Astrocyte of the spinal cord (primary cell): ENCODE measurements around the gene GMEB2.
"Not testable (repeated sequence)": the region's sequence is repeated elsewhere in the genome, so short reads cannot be mapped to it uniquely, and the experiment has no call there.

ENCODE experiments used
- DNase-seq: peaks from one replicate; pipeline ENCODE4 v3.0.0; 2011; ENCODE audit warnings: low read depth, low spot score
- H3K4me3 ChIP-seq: 2 replicates; pipeline ENCODE4 v1.5.1; 2011; ENCODE audit warnings: low read depth, mild to moderate bottlenecking, low read length, moderate library complexity
- in situ Hi-C: cut with HindIII; loops from 2 replicates; pipeline ENCODE4 v1.10.0; 2017; ENCODE audit warnings: low sequenced_read_pairs
- TF ChIP-seq, protein P1 (sequence below): IDR thresholded peaks from 2 replicates; pipeline ENCODE4 v1.5.1; 2012; ENCODE audit warnings: low read depth, mild to moderate bottlenecking, low read length, inconsistent platforms

GMEB2 gene

DNA sequence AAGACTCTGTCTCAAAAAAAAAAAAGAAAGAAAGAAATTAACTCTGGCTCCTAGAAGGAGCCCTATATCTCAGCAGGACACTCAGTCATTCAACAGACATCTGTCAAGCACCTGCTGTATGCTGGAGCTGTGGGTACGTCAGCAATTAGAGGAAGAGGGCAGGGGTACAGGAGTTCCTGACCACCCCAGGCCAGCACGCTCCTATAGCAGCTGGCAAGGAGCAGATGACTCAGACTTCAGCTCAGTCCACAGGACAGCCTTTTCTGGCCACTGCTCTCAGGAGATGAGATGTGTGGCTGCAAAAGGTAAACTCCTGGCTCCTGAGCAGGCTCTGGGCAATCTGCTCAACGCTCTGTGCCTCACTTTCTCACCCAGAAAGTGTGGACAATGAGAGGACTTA, 29.6 kb upstream of the GMEB2 start:
- in situ Hi-C loops = no loop called here
- no peak for DNase-seq
- H3K4me3 ChIP-seq = no peak overlapping the region
- TF ChIP-seq, protein P1, sequence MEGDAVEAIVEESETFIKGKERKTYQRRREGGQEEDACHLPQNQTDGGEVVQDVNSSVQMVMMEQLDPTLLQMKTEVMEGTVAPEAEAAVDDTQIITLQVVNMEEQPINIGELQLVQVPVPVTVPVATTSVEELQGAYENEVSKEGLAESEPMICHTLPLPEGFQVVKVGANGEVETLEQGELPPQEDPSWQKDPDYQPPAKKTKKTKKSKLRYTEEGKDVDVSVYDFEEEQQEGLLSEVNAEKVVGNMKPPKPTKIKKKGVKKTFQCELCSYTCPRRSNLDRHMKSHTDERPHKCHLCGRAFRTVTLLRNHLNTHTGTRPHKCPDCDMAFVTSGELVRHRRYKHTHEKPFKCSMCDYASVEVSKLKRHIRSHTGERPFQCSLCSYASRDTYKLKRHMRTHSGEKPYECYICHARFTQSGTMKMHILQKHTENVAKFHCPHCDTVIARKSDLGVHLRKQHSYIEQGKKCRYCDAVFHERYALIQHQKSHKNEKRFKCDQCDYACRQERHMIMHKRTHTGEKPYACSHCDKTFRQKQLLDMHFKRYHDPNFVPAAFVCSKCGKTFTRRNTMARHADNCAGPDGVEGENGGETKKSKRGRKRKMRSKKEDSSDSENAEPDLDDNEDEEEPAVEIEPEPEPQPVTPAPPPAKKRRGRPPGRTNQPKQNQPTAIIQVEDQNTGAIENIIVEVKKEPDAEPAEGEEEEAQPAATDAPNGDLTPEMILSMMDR = no peak

DNA sequence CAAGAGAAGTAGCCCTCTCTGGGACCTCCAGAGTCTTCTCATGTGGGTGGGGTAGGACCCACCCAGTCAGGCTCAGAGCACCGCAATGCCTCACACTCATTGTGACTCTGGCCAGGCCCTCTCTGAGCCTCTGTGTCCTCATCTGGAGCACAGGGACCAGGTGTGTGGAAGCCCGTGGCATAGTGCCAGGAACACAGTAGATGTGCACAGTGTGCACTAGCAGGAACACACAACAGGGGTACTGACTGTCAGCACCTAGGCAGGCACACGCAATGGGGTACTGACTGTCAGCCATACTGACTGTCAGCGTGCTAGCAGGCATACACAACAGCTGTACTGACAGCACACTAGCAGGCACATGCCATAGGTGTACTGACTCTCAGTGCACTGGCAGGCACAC, 28.3 kb upstream of the GMEB2 start:
- H3K4me3 ChIP-seq = no peak overlapping the region
- TF ChIP-seq, protein P1 = no peak
- DNase-seq = no peak
- in situ Hi-C loops = no loop called here

DNA sequence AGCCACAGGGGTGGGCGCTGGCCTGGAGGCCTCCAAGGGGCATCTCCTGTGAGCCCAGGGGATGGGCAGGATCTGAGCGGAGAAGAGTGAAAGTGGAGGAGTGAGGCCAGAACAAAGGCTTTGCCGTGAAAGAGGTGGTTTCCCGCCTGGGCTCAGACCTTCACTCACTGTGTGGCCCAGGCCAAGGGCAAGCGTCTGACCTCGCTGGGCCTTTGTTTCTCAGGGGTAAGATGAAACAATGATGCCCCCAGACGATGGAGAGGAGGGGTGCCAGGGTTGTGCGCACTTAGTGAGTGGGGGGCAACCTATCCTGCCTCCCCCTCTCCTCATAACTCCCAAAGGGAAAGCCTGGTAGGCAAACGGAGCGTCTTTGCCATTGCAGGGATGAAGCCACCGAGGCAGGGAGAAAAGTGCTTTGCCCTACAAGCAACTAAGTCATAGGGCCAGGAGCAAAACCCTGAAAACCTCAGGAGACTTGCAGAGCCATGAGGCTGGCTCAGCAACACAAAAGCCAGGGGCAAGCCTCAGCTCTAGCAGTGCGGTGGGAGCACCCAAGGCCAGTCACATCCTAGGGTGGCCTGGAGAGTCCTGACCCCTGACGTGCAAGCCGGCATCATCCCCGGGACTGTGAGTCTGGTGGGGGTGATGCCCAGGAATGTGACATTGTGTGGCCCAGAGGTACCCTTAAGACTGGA, 27.2 kb upstream of the GMEB2 start:
- peak overlapping the region; percentile 43 for H3K4me3 ChIP-seq
- TF ChIP-seq, protein P1 = no peak
- in situ Hi-C loops = no loop called here
- DNase-seq = no peak

DNA sequence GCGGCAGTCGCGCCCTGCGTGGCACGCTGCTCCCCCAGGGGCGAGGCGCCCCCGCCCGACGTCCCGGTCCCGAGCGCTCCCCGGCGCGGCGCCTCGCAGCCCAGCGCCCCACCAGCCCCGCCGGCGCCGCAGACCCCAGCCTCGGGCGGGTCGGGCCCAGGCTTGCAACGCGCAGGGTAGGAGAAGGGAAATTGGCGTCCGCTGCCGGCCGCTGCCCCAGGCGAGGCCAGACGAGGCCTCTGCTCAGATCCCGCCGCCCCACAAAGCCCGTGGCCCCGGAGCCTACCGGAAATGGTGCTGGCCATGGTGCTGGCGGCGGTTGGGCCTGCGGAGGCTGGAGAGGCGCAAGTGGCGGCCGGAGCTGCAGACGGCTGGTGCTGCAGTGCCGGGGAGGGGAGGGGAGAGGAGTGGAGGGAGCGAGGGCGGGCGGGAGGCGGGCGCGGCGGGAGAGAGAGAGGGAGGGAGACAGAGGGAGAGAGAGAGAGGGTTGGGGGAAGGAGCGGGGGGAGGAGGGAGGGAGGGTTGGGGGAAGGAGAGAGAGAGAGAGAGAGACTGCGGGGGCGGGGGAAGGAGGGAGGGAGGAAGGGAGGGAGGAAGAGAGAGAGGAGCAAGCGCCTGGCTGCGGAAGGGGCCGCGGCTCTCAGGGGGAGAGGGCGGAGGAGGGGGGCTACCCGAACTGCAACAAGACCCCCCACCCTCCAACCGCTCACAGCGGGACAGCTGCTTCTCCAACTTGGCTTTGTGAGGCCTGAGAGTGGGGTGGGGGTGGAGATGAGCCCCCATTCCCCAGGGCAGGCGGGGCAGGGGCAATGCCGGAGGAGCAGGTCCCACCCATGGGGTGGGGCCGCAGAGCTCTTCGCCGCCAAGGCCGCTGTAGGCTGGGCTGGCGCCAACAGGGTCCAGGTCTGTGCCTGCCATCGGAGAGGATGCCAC, 26.4 kb upstream of the GMEB2 start, which contains the start of gene STMN3:
Gene STMN3, minus strand, starts transcription at position 384 of the 933 bp plus-strand sequence. Its CDS starts 79 bp downstream, at position 305.
- TF ChIP-seq, protein P1 = no peak
- peak; percentile 95 for DNase-seq
- H3K4me3 ChIP-seq = peak within 1 kb of the TSS; percentile 48
- in situ Hi-C loops = no loop called here

DNA sequence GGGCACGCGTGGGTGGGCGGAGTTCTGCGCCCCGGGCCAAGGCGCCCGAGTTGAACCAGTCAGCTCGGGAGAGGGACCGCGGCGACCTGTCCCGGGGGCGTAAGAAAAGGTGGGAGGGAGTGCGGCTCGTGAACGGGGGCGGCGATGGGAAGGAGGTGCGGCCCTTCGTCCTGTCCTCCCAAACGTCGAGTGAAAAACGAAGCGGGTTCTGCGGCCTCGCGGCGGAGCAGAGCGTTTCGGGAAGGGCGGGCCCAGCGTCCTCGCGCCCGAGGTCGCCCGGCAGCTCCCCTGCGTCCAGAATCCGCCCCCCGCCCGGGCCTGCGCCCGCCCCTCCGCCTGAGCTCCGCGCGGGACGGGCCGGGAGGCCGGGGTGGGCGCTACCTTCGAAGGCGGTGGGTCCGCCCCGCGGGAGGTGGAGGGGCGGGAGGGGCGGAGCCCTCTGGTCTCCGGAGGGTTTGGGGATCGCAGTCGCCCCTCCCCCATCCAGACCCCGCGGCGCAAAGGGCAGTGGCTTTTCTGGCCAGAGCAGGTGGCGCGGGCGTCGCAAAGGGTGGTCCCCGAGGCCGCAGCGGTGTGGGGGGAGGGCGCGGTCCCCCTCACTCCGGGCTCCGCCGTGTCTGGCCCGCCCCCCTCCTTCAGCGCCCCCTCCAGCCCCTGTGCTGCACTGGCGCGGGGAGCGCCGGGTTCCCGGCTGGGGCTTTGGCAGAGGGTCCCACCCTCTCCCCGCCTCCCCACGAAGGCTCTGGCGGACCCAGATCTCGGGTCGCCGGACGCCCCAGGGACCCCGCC, 25.5 kb upstream of the GMEB2 start:
- in situ Hi-C loops = no loop called here
- TF ChIP-seq, protein P1 = no peak
- peak overlapping the region; percentile 48 for H3K4me3 ChIP-seq
- no peak for DNase-seq

DNA sequence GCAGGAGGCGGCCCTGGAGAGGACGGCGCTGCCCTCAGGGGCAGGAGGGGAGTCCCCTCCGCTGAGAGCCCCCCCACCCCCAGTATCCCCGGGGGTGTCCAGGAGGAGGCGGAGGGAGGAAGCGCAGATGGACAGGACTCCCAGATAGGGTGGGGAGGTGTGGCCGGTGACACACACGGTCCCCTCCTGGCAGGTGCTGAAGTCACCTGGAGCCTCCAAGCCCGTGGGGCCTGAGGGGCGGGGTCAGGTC, 25.0 kb upstream of the GMEB2 start:
- peak overlapping the region; percentile 48 for H3K4me3 ChIP-seq
- DNase-seq = no peak
- TF ChIP-seq, protein P1 = no peak
- in situ Hi-C loops = no loop called here

DNA sequence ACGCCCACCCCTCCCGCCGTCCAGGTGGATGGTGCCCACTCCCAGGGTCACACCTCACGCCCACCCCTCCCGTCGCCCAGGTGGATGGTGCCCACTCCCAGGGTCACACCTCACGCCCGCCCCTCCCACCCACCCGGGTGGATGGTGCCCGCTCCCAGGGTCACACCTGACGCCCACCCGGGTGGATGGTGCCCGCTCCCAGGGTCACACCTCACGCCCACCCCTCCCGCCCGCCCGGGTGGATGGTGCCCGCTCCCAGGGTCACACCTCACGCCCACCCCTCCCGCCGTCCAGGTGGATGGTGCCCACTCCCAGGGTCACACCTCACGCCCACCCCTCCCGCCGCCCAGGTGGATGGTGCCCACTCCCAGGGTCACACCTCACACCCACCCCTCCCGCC, 23.6 kb upstream of the GMEB2 start:
- in situ Hi-C loops, H3K4me3 ChIP-seq, DNase-seq: not testable (repeated sequence)
